ENCODE results near the gene NEK6.
A peak's percentile ranks its signal among the peaks of the same experiment; 100 is the strongest.

NEK6 gene

GRCh38 chr9:124342402-124342775 is 84.6 kb downstream of the NEK6 start:
- no peak for ATAC-seq
- TF ChIP-seq ZFP3 (CRISPR knock-in tag; IDR thresholded peaks at IDR 0.05), result no peak
- no peak for TF ChIP-seq CSDC2 (CRISPR knock-in tag; IDR thresholded peaks at IDR 0.05)
- no peak for TF ChIP-seq TCF4 (CRISPR knock-in tag; IDR thresholded peaks at IDR 0.05; ENCODE audit: borderline replicate concordance)
- no peak for TF ChIP-seq ZFP30 (CRISPR knock-in tag; IDR thresholded peaks at IDR 0.05)

- no peak for TF ChIP-seq PPARA (CRISPR knock-in tag; IDR thresholded peaks at IDR 0.05; ENCODE audit: borderline replicate concordance)
- TF ChIP-seq ESRRG (CRISPR knock-in tag; IDR thresholded peaks at IDR 0.05), result no peak
- no peak for TF ChIP-seq ZFP30 (CRISPR knock-in tag; IDR thresholded peaks at IDR 0.05)
- no peak for TF ChIP-seq RARB (CRISPR knock-in tag; IDR thresholded peaks at IDR 0.05)
- no peak for TF ChIP-seq GLIS3 (CRISPR knock-in tag; IDR thresholded peaks at IDR 0.05)
- TF ChIP-seq ARNTL (CRISPR knock-in tag; IDR thresholded peaks at IDR 0.05; ENCODE audit: borderline replicate concordance, low read depth), result no peak
- TF ChIP-seq ZNF565 (CRISPR knock-in tag; conservative IDR thresholded peaks at IDR 0.05; ENCODE audit: low read depth), result no peak
- no peak for TF ChIP-seq TCF4 (CRISPR knock-in tag; IDR thresholded peaks at IDR 0.05; ENCODE audit: borderline replicate concordance)
- no peak for TF ChIP-seq CREB5 (CRISPR knock-in tag; IDR thresholded peaks at IDR 0.05; ENCODE audit: low read depth)
- TF ChIP-seq ZFP3 (CRISPR knock-in tag; IDR thresholded peaks at IDR 0.05), result no peak
- no peak for TF ChIP-seq POU6F1 (CRISPR knock-in tag; IDR thresholded peaks at IDR 0.05; ENCODE audit: borderline replicate concordance, low read depth)
- no peak for TF ChIP-seq ISL1 (CRISPR knock-in tag; IDR thresholded peaks at IDR 0.05)
- no peak for TF ChIP-seq SNAI2 (CRISPR knock-in tag; IDR thresholded peaks at IDR 0.05)
- TF ChIP-seq ZNF8 (CRISPR knock-in tag; IDR thresholded peaks at IDR 0.05), result no peak
- TF ChIP-seq ZNF70 (CRISPR knock-in tag; IDR thresholded peaks at IDR 0.05), result no peak
- TF ChIP-seq TOX (CRISPR knock-in tag; IDR thresholded peaks at IDR 0.05; ENCODE audit: borderline replicate concordance), result no peak
- ATAC-seq, result peak; percentile 93
These were observed 85.2 kb downstream of the NEK6 start for GRCh38 chr9:124342776-124343485.

- TF ChIP-seq ISL1 (CRISPR knock-in tag; IDR thresholded peaks at IDR 0.05) (no peak), ZNF565 (CRISPR knock-in tag; conservative IDR thresholded peaks at IDR 0.05; ENCODE audit: low read depth) (no peak), SNAI2 (CRISPR knock-in tag; IDR thresholded peaks at IDR 0.05) (no peak), ZFP3 (CRISPR knock-in tag; IDR thresholded peaks at IDR 0.05) (no peak), BACH2 (CRISPR knock-in tag; IDR thresholded peaks at IDR 0.05; ENCODE audit: borderline replicate concordance) (no peak)
- ATAC-seq, result peak; percentile 2; the same call in 1 of the 3 replicates
These were observed 86.0 kb downstream of the NEK6 start for GRCh38 chr9:124343533-124344290.

- ATAC-seq, result no peak
These were observed 86.7 kb downstream of the NEK6 start for GRCh38 chr9:124344291-124345050.

More at GRCh38 chr9:124344291-124345050, 86.7 kb downstream of the NEK6 start:
- TF ChIP-seq GLIS3 (CRISPR knock-in tag; IDR thresholded peaks at IDR 0.05) (no peak), PPARA (CRISPR knock-in tag; IDR thresholded peaks at IDR 0.05; ENCODE audit: borderline replicate concordance) (no peak), ZNF70 (CRISPR knock-in tag; IDR thresholded peaks at IDR 0.05) (no peak), TSHZ2 (CRISPR knock-in tag; IDR thresholded peaks at IDR 0.05) (no peak), PATZ1 (CRISPR knock-in tag; IDR thresholded peaks at IDR 0.05; ENCODE audit: borderline replicate concordance) (no peak), SNAI2 (CRISPR knock-in tag; IDR thresholded peaks at IDR 0.05) (no peak), RARB (CRISPR knock-in tag; IDR thresholded peaks at IDR 0.05) (no peak), CREB5 (CRISPR knock-in tag; IDR thresholded peaks at IDR 0.05; ENCODE audit: low read depth) (no peak), CSRNP3 (CRISPR knock-in tag; IDR thresholded peaks at IDR 0.05) (no peak), ESRRG (CRISPR knock-in tag; IDR thresholded peaks at IDR 0.05) (no peak), ZNF8 (CRISPR knock-in tag; IDR thresholded peaks at IDR 0.05) (no peak), ARNTL (CRISPR knock-in tag; IDR thresholded peaks at IDR 0.05; ENCODE audit: borderline replicate concordance, low read depth) (no peak), OSR1 (CRISPR knock-in tag; IDR thresholded peaks at IDR 0.05) (no peak)

Data from SK-N-SH treated with all-trans-retinoic acid at 6 μM for 48 hours (cell line).